BJ (cell line): Measurements from ENCODE around the gene LOC101059915.
"Not testable (repeated sequence)": the region's sequence is repeated elsewhere in the genome, so short reads cannot be mapped to it uniquely, and the experiment has no call there.

ENCODE experiments used
- CTCF ChIA-PET: fragments of 350-600 bp; formaldehyde crosslinking; extraction: SDS; loops from one replicate; lab custom pipeline; 2021; ENCODE audit warnings: antibody characterized with exemption, inconsistent platforms; lab: Yijun Ruan, JAX
- POLR2A ChIA-PET: fragments of 300-600 bp; sonication (Branson Sonifier 250); formaldehyde crosslinking; extraction: SDS; loops from one replicate; lab custom pipeline; 2021; ENCODE audit warnings: antibody characterized with exemption; lab: Charles Lee
- DNase-seq: peaks from one replicate; pipeline ENCODE4 v3.0.0-alpha.2; 2011; ENCODE audit warnings: low read depth
- H3K27me3 ChIP-seq: 2 replicates; pipeline ENCODE4 v1.6.0; 2011; ENCODE audit warnings: low read length; ENCODE audit not compliant: control insufficient read depth, insufficient read depth
- H3K36me3 ChIP-seq: 2 replicates; pipeline ENCODE4 v1.5.1; 2011; ENCODE audit warnings: low read length; ENCODE audit not compliant: control insufficient read depth, insufficient read depth
- H3K4me3 ChIP-seq: 2 replicates; pipeline ENCODE4 v1.5.1; 2011; ENCODE audit warnings: low read depth, mild to moderate bottlenecking, control low read depth, low read length
- TF ChIP-seq, protein P1 (sequence below): IDR thresholded peaks from 2 replicates; pipeline ENCODE4 v1.5.1; 2011; ENCODE audit warnings: low read depth, mild to moderate bottlenecking, control low read depth, inconsistent platforms, low read length, moderate library complexity; ENCODE audit not compliant: insufficient read depth

The LOC101059915 gene

DNA sequence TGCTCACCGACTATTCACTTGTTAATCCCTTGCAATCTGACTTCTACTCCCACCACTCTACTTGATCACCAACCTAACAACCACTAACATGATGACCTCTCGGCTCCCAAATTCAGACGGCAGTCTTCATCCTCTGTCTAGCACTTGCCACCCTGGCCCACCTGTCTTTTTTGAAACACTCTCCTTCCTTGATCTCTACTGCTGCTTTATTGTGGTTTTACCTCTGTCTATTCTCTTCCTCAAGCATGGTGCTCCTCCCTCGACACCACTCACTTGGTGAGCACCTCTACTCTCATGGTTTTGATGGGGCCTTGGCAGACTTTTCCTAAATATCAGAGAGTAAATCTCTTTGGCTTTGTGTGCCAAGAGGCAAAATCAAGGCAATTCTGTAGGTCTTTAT is 27.3 kb upstream of the LOC101059915 start:
- CTCF ChIA-PET: no interaction called here
- POLR2A ChIA-PET: no interaction called here
- DNase-seq: no peak
- TF ChIP-seq, protein P1, sequence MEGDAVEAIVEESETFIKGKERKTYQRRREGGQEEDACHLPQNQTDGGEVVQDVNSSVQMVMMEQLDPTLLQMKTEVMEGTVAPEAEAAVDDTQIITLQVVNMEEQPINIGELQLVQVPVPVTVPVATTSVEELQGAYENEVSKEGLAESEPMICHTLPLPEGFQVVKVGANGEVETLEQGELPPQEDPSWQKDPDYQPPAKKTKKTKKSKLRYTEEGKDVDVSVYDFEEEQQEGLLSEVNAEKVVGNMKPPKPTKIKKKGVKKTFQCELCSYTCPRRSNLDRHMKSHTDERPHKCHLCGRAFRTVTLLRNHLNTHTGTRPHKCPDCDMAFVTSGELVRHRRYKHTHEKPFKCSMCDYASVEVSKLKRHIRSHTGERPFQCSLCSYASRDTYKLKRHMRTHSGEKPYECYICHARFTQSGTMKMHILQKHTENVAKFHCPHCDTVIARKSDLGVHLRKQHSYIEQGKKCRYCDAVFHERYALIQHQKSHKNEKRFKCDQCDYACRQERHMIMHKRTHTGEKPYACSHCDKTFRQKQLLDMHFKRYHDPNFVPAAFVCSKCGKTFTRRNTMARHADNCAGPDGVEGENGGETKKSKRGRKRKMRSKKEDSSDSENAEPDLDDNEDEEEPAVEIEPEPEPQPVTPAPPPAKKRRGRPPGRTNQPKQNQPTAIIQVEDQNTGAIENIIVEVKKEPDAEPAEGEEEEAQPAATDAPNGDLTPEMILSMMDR: no peak
- Histone ChIP-seq H3K36me3 (no peaks in the 10 kb centered on the region), H3K4me3 (no peak overlapping the region), H3K27me3 (no peaks in the 10 kb centered on the region)

DNA sequence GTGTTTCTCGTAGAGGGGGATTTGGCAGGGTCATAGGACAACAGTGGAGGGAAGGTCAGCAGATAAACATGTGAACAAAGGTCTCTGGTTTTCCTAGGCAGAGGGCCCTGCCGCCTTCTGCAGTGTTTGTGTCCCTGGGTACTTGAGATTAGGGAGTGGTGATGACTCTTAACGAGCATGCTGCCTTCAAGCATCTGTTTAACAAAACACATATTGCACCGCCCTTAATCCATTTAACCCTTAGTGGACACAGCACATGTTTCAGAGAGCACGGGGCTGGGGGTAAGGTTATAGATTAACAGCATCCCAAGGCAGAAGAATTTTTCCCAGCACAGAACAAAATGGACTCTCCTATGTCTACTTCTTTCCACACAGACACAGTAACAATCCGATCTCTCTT is 22.9 kb upstream of the LOC101059915 start:
- DNase-seq, POLR2A ChIA-PET, H3K36me3 ChIP-seq, H3K27me3 ChIP-seq, H3K4me3 ChIP-seq, CTCF ChIA-PET: not testable (repeated sequence)

DNA sequence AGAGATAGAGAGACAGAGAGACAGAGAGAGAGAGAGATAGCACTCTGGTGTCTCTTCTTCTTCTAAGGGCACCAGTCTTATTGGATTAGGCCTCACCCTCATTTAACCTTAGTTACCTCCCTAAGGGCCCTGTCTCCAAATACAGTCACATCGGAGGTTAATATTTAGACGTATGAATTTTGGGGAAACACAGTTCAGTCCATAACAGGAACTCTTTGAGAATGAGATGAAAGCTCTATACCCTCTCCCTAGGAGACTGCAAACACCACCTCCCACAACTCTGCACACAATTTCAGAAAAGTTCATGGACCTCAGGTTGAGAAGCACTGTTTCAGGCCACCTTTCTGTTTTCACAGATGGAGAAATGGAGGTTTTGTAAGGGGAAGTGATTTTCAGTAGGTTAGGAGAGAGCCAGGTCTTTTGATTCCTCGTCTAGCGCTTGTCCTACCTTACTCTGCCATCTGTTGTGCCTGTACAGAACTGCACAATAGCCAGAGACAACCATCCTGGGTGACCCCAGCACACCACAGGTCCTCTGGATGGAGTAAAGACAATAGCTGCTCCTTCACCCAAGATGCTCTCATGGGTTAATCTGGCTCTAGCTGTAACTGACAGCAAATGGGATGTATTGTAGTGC is 16.9 kb upstream of the LOC101059915 start:
- TF ChIP-seq, protein P1: no peak
- CTCF ChIA-PET: interaction anchor here (0.7 to 0.9 kb wide), 2 partner anchors 7 to 96 kb away, joined by 3 read pairs; no protein-coding TSS in a partner anchor
- POLR2A ChIA-PET: no interaction called here
- no peak for DNase-seq
- Histone ChIP-seq H3K27me3 (no peaks in the 10 kb centered on the region), H3K4me3 (no peak overlapping the region), H3K36me3 (no peaks in the 10 kb centered on the region)

DNA sequence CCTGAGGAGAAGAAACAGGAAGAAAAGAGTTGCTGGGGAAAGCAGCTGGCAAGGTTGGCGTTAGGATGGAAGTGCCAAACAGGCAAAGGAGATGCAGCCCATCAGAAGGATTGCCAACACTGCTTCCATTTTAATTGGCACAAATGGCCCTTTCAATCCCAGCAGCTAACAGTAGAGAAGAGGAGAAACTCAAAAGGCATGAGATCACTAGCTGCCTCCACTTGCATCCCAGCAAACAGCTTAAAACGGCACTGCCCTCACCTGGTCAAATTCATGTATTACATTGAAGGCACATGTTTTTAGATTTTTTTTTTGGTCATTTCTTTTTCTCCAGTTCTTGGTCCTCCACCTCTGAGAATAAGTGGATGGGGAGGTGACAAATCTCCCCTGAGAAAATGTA is 14.9 kb upstream of the LOC101059915 start:
- Histone ChIP-seq H3K36me3 (no peaks in the 10 kb centered on the region), H3K27me3 (no peaks in the 10 kb centered on the region), H3K4me3 (no peak overlapping the region)
- TF ChIP-seq, protein P1: peak; percentile 48; the same call in 1 of the 2 replicates
- no peak for DNase-seq
- POLR2A ChIA-PET: interaction anchor here (0.6 kb wide), 1 partner anchor 54 kb away, joined by 3 read pairs; no protein-coding TSS in a partner anchor
- CTCF ChIA-PET: interaction anchor here (0.6 to 0.9 kb wide), 7 partner anchors 13 to 881 kb away, joined by 3 to 6 read pairs (median 3); no protein-coding TSS in a partner anchor

DNA sequence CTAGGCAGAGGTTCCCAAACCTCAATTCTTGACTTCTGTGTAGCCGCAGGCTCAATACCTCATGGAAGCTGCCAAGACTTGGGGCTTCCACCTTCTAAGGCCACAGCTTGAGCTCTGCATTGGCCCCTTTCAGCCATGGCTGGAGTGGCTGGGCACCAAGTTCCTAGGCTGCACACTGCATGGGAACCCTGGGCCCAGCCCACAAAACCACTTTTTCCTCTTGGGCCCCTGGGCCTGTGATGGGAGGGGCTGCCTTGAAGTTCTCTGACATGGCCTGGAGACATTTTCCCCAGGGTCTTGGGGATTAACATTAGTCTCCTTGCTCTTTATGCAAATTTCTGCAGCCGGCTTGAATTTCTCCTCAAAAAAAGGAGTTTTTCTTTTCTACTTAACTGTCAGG is 14.0 kb upstream of the LOC101059915 start:
- POLR2A ChIA-PET: no interaction called here
- TF ChIP-seq, protein P1: no peak
- no peak for DNase-seq
- H3K4me3 ChIP-seq: no peak overlapping the region
- CTCF ChIA-PET: no interaction called here
- H3K36me3 ChIP-seq: no peaks in the 10 kb centered on the region
- no peaks in the 10 kb centered on the region for H3K27me3 ChIP-seq
